Loucy (cell line): ENCODE data around the gene TMEM200B.
"Not testable (repeated sequence)": the region's sequence is repeated elsewhere in the genome, so short reads cannot be mapped to it uniquely, and the experiment has no call there.

ENCODE experiments used
- H2AFZ ChIP-seq: fragments of 200-600 bp; sonication (generic); 2 replicates; pipeline ENCODE4 v1.6.0; 2016; ENCODE audit warnings: antibody characterized with exemption, mild to moderate bottlenecking, low read length, moderate library complexity
- H3F3A ChIP-seq: fragments of 200-600 bp; 2 replicates; pipeline ENCODE4 v1.6.0; 2016; ENCODE audit warnings: antibody characterized with exemption, low read depth, mild to moderate bottlenecking
- H3K27me3 ChIP-seq: fragments of 200-600 bp; sonication (generic); 2 replicates; pipeline ENCODE4 v1.6.1; 2014; ENCODE audit warnings: low read length, mild to moderate bottlenecking; ENCODE audit not compliant: insufficient read depth, poor library complexity, severe bottlenecking
- H3K36me3 ChIP-seq: fragments of 200-600 bp; sonication (generic); 2 replicates; pipeline ENCODE4 v1.6.1; 2016; ENCODE audit warnings: low read length; ENCODE audit not compliant: insufficient read depth
- H3K4me1 ChIP-seq: fragments of 200-600 bp; sonication (generic); 2 replicates; pipeline ENCODE4 v1.5.1; 2014; ENCODE audit warnings: low read length, mild to moderate bottlenecking; ENCODE audit not compliant: insufficient read depth, poor library complexity, severe bottlenecking
- H3K4me2 ChIP-seq: fragments of 200-600 bp; sonication (generic); 2 replicates; pipeline ENCODE4 v1.6.0; 2014; ENCODE audit warnings: antibody characterized with exemption, low read length, low read depth, mild to moderate bottlenecking; ENCODE audit not compliant: poor library complexity, severe bottlenecking
- H3K4me3 ChIP-seq: fragments of 200-600 bp; sonication (generic); 2 replicates; pipeline ENCODE4 v1.5.1; 2014; ENCODE audit warnings: low read length, mild to moderate bottlenecking, mixed read lengths; ENCODE audit not compliant: poor library complexity, severe bottlenecking
- H3K79me2 ChIP-seq: fragments of 200-600 bp; sonication (generic); 2 replicates; pipeline ENCODE4 v1.6.1; 2014; ENCODE audit warnings: low read length; ENCODE audit not compliant: insufficient read depth
- H3K9ac ChIP-seq: fragments of 200-600 bp; sonication (generic); 2 replicates; pipeline ENCODE4 v1.6.0; 2014; ENCODE audit warnings: mild to moderate bottlenecking, low read depth, low read length, moderate library complexity; ENCODE audit not compliant: poor library complexity, severe bottlenecking
- H3K9me2 ChIP-seq: fragments of 200-600 bp; sonication (generic); replicated peaks from 2 replicates; pipeline ENCODE4 v1.6.1; 2016; ENCODE audit warnings: low read depth, low read length, mixed read lengths
- H3K9me3 ChIP-seq: fragments of 200-600 bp; sonication (generic); 2 replicates; pipeline ENCODE4 v1.6.1; 2014; ENCODE audit warnings: mild to moderate bottlenecking, antibody characterized with exemption, low read length, low read depth; ENCODE audit not compliant: insufficient read depth
- H4K20me1 ChIP-seq: fragments of 200-600 bp; sonication (generic); 2 replicates; pipeline ENCODE4 v1.6.0; 2014; ENCODE audit warnings: antibody characterized with exemption, low read length, mild to moderate bottlenecking; ENCODE audit not compliant: insufficient read depth, poor library complexity, severe bottlenecking
- EZH2phosphoT487 ChIP-seq: fragments of 200-600 bp; IDR thresholded peaks from 2 replicates; pipeline ENCODE4 v1.6.1; 2018; ENCODE audit warnings: antibody characterized with exemption, mild to moderate bottlenecking, moderate library complexity, borderline replicate concordance
- TF ChIP-seq, protein P1 (sequence below): fragments of 200-600 bp; sonication (generic); conservative IDR thresholded peaks from 2 replicates; pipeline ENCODE4 v1.5.1; 2014; ENCODE audit warnings: mild to moderate bottlenecking, antibody characterized with exemption, low read length

TMEM200B gene

DNA sequence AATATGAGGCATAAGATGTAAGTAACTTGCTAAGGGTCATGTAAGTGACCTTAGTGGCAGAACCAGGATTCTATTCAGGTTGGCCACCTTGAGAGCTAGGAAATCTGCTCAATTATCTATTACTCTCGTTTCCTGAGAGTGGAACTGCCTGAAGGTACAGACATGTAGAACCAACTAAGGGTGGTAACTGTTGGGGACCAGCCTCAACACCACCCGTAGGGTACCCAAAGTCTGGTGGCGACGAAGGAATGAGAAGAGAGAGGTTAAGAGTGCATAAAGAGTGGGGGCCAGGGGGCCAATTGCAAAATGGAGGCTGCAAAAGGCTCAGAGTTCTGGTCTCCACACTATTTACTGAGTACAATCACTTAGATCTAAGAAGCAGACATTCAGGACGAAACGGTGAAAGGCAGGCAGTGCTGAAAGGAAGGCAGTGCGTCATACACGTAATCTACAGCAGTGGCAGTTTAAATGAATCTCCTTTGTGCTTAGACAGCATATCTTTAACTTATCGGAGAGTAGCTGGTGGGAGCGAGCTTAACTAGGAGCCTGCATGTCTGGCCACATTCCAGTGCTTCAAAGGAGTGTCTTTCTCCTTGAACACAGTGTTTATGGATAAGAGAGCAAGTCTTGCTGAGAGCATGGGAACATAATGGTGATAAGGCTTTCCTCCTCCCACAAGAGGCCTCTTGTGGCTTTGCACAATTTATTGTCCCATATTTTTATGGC is 33.0 kb upstream of the TMEM200B start:
- no peaks in the 10 kb centered on the region for H3K9me2 ChIP-seq
- H3K4me3 ChIP-seq: no peak overlapping the region
- no peaks in the 10 kb centered on the region for H3K27me3 ChIP-seq
- H3K4me1 ChIP-seq: peaks cover 1% of the 10 kb centered on the region
- H4K20me1 ChIP-seq: peaks cover 34% of the 10 kb centered on the region
- no peaks in the 10 kb centered on the region for H3K9me3 ChIP-seq
- H3K4me2 ChIP-seq: no peak overlapping the region
- TF ChIP-seq, protein P1, sequence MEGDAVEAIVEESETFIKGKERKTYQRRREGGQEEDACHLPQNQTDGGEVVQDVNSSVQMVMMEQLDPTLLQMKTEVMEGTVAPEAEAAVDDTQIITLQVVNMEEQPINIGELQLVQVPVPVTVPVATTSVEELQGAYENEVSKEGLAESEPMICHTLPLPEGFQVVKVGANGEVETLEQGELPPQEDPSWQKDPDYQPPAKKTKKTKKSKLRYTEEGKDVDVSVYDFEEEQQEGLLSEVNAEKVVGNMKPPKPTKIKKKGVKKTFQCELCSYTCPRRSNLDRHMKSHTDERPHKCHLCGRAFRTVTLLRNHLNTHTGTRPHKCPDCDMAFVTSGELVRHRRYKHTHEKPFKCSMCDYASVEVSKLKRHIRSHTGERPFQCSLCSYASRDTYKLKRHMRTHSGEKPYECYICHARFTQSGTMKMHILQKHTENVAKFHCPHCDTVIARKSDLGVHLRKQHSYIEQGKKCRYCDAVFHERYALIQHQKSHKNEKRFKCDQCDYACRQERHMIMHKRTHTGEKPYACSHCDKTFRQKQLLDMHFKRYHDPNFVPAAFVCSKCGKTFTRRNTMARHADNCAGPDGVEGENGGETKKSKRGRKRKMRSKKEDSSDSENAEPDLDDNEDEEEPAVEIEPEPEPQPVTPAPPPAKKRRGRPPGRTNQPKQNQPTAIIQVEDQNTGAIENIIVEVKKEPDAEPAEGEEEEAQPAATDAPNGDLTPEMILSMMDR: no peak
- TF ChIP-seq EZH2phosphoT487: no peak
- no peaks in the 10 kb centered on the region for H3F3A ChIP-seq
- peaks cover 89% of the 10 kb centered on the region for H3K36me3 ChIP-seq
- no peak overlapping the region for H2AFZ ChIP-seq
- H3K9ac ChIP-seq: no peak overlapping the region
- peaks cover 40% of the 10 kb centered on the region for H3K79me2 ChIP-seq

DNA sequence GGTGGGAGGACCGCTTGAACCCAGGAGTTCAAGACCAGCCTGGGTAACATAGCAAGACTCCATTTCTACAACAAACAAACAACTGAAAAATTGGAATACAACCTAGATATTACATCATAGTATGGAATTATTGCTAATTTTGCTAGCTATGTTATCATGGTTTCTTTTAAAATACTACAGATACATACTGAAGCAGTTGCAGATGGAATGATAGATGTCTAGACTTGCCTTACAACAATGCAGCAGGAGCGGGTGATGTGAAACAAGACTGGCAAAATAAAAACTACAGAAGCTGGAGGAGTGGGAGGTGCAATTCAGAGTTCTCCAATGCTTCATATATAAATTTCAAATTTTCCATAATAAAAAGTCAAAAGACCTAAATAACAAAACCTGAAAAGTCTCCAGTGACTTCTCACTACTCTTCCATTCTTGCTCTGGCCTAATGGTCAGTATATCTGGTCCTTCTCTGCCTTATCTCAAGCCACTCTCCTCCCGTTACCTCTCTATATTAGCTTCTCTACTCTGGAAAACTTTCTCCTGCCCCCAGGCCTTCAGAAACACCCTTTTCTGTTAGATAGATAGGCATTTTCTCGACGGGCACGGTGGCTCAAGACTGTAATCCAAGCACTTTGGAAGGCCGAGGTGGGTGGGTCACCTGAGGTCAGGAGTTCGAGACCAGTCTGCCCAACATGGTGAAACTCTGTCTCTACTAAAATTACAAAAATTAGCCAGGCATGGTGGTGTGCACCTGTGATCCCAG is 28.5 kb upstream of the TMEM200B start:
- H3K4me1 ChIP-seq: no peaks in the 10 kb centered on the region
- H3K4me3 ChIP-seq: no peak overlapping the region
- no peak overlapping the region for H3K4me2 ChIP-seq
- peaks cover 9% of the 10 kb centered on the region for H4K20me1 ChIP-seq
- H3K27me3 ChIP-seq: no peaks in the 10 kb centered on the region
- H3K9me2 ChIP-seq: no peaks in the 10 kb centered on the region
- H3K79me2 ChIP-seq: peaks cover 16% of the 10 kb centered on the region; the same call in 1 of the 2 replicates
- no peaks in the 10 kb centered on the region for H3F3A ChIP-seq
- no peak overlapping the region for H3K9ac ChIP-seq
- TF ChIP-seq, protein P1: no peak
- TF ChIP-seq EZH2phosphoT487: no peak
- no peak overlapping the region for H2AFZ ChIP-seq
- no peaks in the 10 kb centered on the region for H3K9me3 ChIP-seq
- H3K36me3 ChIP-seq: peaks cover 98% of the 10 kb centered on the region

DNA sequence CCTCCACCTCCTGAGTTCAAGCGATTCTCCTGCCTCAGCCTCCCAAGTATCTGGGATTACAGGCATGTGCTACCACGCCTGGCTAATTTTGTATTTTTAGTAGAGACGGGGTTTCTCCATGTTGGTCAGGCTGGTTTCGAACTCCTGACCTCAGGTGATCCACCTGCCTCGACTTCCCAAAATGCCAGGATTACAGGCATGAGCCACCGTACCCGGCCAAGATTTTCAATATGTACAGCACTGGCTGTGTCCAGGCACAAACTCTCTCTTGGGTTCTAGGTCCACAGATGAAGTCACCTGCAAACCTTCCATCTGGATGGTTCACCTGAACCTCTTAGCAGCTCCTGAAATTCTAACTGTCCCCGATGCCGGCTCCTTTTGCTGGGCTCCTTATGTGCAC is 26.6 kb upstream of the TMEM200B start:
- not testable (repeated sequence) for H3K9me2 ChIP-seq, H3K27me3 ChIP-seq, H3K79me2 ChIP-seq, H4K20me1 ChIP-seq, H3K9me3 ChIP-seq, H3K4me1 ChIP-seq, H3F3A ChIP-seq, H3K4me3 ChIP-seq, H3K9ac ChIP-seq, H2AFZ ChIP-seq, H3K4me2 ChIP-seq
- H3K36me3 ChIP-seq: peaks cover 95% of the 10 kb centered on the region
